Adipose tissue (tissue), 3 donors: ENCODE data around the gene EXT2. TPM values are rescaled to one million over a fixed set of nuclear protein-coding genes. Genes with fewer than 3 reads are reported as not detected.

Experiments
- H3K27ac ChIP-seq: one replicate; pipeline ENCODE4 v1.5.1; 2013; ENCODE audit warnings: low read depth, low read length
- WGBS, 3 donors: extraction: QIAGEN DNeasy Blood & Tissue Kit; methylation state at CpG; one replicate each; pipeline ENCODE4 v1.1.7; 2013; 5-methylcytosine and 5-hydroxymethylcytosine counted together
- polyA plus RNA-seq, 3 donors: library from polyadenylated mRNA; stranded (reverse); fragments of 200-250 nt; gene quantifications; one replicate each; pipeline ENCODE4 v1.2.3, GENCODE V29; 2013
- donor health status: healthy with polysubstance abuse.
- donor health status: Bipolar disorder and iron deficiency.
- donor health status: healthy.

EXT2 gene
- polyA plus RNA-seq, 3 donors = 18.6 to 33.6 (median 20.7) TPM

- 95 to 96% (median 96%) methylated on average over 4 of the region's 4 CpGs for WGBS, 3 donors
- no peak overlapping the region for H3K27ac ChIP-seq
Observed at GRCh38 chr11:44082645-44083044, 12.8 kb upstream of the EXT2 start.

- WGBS, 3 donors = 90 to 92% (median 91%) methylated on average over 10 of the region's 10 CpGs
- no peak overlapping the region for H3K27ac ChIP-seq
Observed at GRCh38 chr11:44083433-44083832, 12.0 kb upstream of the EXT2 start.

- no peak overlapping the region for H3K27ac ChIP-seq
- 69 to 81% (median 70%) methylated on average over 5 of the region's 5 CpGs for WGBS, 3 donors
Observed at GRCh38 chr11:44083906-44084305, 11.6 kb upstream of the EXT2 start.

GRCh38 chr11:44085330-44085729, 10.1 kb upstream of the EXT2 start:
- no peak overlapping the region for H3K27ac ChIP-seq
- WGBS, 3 donors = 93 to 100% (median 93%) methylated on average over 1 of the region's 1 CpG

- no peak overlapping the region for H3K27ac ChIP-seq
- WGBS, 3 donors = 75 to 92% (median 77%) methylated on average over 4 of the region's 4 CpGs
Observed at GRCh38 chr11:44088377-44088776, 7.1 kb upstream of the EXT2 start.

GRCh38 chr11:44088871-44089270, 6.6 kb upstream of the EXT2 start:
- no peak overlapping the region for H3K27ac ChIP-seq
- WGBS, 3 donors = 86 to 91% (median 87%) methylated on average over 4 of the region's 4 CpGs

- 72 to 88% (median 74%) methylated on average over 1 of the region's 1 CpG for WGBS, 3 donors
Observed at GRCh38 chr11:44090539-44090938, 4.9 kb upstream of the EXT2 start.

GRCh38 chr11:44094260-44094868, 1.1 kb upstream of the EXT2 start:
- 26 to 31% (median 27%) methylated on average over 11 of the region's 11 CpGs for WGBS, 3 donors
- no peak overlapping the region for H3K27ac ChIP-seq

More at GRCh38 chr11:44090539-44090938, 4.9 kb upstream of the EXT2 start:
- H3K27ac ChIP-seq = no peak overlapping the region

GRCh38 chr11:44096360-44097185, 1.1 kb downstream of the EXT2 start:
- WGBS, 3 donors = 10 to 14% (median 13%) methylated on average over 18 of the region's 18 CpGs
- no peak overlapping the region for H3K27ac ChIP-seq

GRCh38 chr11:44097821-44098220, 2.3 kb downstream of the EXT2 start:
- 84 to 93% (median 89%) methylated on average over 2 of the region's 2 CpGs for WGBS, 3 donors
- no peak overlapping the region for H3K27ac ChIP-seq

GRCh38 chr11:44101098-44101497, 5.6 kb downstream of the EXT2 start:
- no peak overlapping the region for H3K27ac ChIP-seq
- 80 to 89% (median 85%) methylated on average over 2 of the region's 2 CpGs for WGBS, 3 donors

GRCh38 chr11:44104481-44105294, 9.2 kb downstream of the EXT2 start:
- WGBS, 3 donors = 69 to 96% (median 71%) methylated on average over 5 of the region's 5 CpGs
- no peak overlapping the region for H3K27ac ChIP-seq

- 87 to 92% (median 88%) methylated on average over 6 of the region's 6 CpGs for WGBS, 3 donors
- H3K27ac ChIP-seq = no peak overlapping the region
Observed at GRCh38 chr11:44108260-44108659, 12.8 kb downstream of the EXT2 start.

- no peak overlapping the region for H3K27ac ChIP-seq
- 4 to 7% (median 4%) methylated on average over 4 of the region's 4 CpGs for WGBS, 3 donors
Observed at GRCh38 chr11:44110231-44110679, 14.8 kb downstream of the EXT2 start.

- WGBS, 3 donors = 68 to 76% (median 70%) methylated on average over 7 of the region's 7 CpGs
- no peak overlapping the region for H3K27ac ChIP-seq
Observed at GRCh38 chr11:44112091-44112821, 16.8 kb downstream of the EXT2 start.

GRCh38 chr11:44113018-44113417, 17.5 kb downstream of the EXT2 start:
- H3K27ac ChIP-seq = no peak overlapping the region
- 66 to 91% (median 71%) methylated on average over 3 of the region's 3 CpGs for WGBS, 3 donors

GRCh38 chr11:44113572-44113971, 18.1 kb downstream of the EXT2 start:
- WGBS, 3 donors = 85 to 92% (median 86%) methylated on average over 3 of the region's 3 CpGs
- no peak overlapping the region for H3K27ac ChIP-seq

GRCh38 chr11:44116234-44116830, 20.9 kb downstream of the EXT2 start:
- WGBS, 3 donors = 44 to 84% (median 65%) methylated on average over 3 of the region's 3 CpGs
- H3K27ac ChIP-seq = no peak overlapping the region
